Hypothalamus (tissue), 51 donors: Measurements from ENCODE around the gene PPARA.
"Not testable (repeated sequence)": the region's sequence is repeated elsewhere in the genome, so short reads cannot be mapped to it uniquely, and the experiment has no call there.

Source experiments
- DNase-seq, 51 donors: peaks; one replicate each; lab custom pipeline; 2025; lab: John Stamatoyannopoulos, UW

PPARA gene

DNA sequence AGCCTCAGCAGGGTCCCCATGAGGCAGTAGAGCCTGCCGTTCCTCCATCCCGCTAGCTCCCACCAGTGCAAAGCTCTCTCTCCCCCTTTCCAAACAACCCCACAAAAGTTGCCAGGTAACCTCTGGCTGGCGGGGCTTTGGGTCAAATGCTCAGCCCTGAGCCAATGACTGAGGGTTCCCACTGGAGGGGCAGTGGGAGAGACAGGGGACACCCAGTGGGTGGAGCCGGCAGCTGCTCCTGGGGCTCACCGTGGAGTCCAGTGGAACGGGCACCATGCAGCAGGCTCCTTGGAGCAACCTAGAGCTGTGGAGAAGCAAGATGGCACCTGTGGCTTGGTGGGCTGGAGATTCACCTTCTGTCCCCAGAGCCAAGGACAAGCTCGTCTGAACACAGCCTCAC, 25.0 kb upstream of the PPARA start:
- DNase-seq: no peak

DNA sequence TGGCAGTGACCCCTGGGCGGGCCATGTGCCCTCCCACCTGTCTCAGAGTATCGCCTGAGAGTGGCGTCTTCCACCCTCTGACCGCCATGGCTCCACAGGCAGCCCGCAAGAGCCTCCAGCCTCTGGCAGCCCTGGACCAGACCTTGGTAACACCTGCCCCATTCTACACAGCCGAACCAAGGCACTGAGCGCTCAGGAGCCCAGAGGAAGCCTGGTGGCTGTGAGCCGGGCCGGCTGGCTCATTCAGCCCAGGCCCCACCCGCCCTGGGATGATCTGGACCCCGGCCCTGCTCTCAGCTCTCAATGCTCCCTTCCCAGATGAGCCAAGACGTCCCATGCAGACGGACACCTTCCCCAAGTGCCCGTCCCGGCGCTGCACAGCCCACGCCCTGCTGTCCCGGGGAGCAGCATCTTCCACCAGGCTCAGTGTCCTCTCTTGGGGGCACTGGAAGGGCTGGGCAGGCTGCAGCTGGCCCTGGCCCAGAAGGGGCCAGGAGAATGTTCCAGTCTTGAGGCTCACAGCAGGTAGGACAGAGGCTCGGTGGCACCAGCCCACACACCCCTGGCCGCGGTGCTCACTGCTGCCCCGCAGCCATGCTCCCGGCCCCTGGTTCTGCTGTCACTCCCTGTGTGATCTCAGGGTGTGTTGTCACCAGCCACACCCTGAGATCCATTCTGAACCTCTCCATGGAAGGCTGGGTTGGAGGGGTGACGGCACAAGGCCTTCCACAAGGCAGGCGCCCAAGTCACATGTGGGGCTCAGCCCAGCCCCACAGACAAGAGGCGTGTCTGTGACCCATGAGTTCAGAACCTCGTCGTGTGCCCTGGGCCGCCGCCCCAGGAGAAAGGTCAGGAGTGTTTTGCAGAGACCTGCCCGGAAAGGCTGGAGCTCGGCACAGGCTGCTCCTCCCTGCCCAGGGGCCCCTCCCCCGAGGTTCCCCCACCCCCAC, 24.2 kb upstream of the PPARA start:
- no peak for DNase-seq

DNA sequence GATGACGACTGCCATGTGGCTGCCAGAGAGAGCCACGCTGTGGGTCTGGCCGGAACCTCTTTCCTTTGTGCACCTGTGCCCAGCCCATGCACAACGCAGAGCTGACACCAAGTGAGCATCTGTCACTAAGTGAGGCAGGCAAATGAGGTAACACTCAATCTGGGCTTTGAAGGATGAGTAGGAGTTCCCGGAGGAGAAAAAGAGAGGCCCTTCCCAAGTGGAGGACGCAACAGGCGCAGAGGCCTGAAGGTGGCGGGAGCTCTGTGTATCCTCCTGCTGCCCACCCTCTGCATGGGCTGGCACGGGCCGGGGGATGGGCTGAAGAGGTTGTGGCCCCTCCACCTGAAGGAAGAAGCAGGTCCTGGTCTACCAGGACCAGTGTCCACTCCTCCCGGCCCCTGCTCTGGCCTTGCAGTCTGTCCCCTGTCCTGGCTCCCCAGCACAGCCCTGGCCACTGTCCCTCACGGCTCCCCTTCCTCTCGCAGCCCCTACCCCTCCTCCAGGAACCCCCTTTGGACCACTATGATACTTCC, 23.4 kb upstream of the PPARA start:
- no peak for DNase-seq

DNA sequence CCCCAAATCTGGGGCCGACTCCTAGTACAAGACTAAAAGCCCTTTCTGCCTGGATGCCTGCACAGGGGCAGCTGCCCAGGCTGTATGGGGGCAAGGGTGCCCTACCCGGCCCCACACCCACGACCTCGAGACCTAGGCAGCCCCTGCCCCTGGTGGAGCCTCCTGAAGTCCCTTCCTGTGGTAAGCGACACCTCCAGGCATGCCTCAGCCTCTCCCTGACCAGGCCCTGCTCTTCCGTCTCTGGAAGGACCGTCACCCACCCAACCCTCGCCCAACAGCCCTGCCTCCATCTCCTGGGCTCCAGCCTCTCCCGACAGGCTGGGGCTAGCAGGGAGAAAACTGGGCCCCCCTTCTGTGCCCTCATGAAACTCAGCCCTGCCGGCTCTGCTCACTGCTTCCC, 22.8 kb upstream of the PPARA start:
- no peak for DNase-seq

DNA sequence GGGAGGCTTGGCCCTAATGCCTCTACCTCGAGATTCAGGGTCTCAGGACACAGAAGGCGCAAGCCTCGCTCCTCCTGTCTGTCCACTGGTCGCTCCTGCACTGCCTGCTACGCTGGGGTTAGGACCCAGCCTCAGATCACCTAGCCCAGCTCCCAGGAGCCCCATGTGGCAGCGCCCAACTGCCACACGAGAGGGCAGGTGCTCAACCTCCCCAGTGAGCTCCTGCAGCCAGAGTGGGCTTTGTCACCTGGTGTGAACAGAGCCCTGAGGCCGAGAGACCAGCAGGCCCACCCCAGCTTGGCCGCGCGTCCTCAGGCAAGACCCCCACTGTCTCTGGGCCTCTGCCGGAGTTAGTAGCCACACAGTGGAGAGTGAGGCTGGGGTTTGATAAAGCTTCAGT, 21.7 kb upstream of the PPARA start:
- DNase-seq: no peak

DNA sequence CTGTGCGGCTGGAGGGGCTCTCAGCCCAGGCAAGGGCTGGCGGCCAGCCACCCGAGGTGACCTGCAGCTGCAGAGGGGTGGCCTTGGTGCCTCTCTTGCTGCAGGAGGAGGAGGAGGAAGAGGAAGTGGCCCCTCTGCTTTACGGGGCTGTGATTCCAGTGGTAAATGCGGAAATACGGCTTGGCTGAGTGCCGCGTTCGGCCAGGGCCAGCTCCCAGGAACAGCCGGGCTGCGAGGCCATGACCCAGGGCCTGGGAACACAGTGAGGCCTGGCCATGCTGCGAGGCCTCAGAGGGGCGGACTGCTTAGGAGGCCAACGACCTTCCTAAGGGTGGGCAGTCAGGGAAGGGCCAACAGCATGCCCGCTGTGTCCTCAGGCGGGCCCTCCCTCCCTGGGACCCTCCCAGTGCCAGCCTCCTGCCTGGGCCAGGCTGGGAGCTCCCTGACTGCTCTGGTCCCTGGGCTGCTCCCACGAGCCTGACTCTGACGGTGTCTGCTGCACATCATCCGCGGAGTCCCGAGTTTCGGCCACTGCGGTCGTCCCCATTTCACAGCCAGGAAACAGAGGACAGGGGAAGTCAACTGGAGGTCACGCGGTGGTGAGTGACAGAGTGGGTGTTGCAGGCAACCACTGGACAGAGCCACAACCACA, 20.8 kb upstream of the PPARA start:
- peak in 7 of 51 donors; percentile 17 to 48 (median 29) for DNase-seq

DNA sequence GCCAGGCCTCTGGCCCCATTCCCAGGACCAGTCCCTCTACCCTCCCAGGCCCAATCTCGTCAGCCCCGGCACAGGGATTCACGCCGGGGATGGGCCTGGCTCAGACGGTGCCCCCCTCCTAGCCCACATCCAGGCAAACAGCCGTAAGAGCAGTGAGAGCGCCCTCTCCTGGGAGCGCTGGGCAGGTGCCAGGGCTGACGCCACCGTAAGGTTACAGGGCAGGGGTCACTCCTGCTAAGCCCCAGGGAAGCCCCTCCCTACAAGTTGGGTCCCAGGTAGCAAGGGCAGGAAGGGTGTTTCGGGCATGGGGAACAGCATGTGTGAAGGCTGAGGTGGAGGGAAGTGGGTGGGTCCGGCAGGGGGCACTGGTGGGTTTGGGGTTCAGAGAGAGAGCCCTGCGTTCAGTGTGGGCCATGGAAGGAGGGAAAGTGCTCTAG, 19.2 kb upstream of the PPARA start:
- DNase-seq: no peak

DNA sequence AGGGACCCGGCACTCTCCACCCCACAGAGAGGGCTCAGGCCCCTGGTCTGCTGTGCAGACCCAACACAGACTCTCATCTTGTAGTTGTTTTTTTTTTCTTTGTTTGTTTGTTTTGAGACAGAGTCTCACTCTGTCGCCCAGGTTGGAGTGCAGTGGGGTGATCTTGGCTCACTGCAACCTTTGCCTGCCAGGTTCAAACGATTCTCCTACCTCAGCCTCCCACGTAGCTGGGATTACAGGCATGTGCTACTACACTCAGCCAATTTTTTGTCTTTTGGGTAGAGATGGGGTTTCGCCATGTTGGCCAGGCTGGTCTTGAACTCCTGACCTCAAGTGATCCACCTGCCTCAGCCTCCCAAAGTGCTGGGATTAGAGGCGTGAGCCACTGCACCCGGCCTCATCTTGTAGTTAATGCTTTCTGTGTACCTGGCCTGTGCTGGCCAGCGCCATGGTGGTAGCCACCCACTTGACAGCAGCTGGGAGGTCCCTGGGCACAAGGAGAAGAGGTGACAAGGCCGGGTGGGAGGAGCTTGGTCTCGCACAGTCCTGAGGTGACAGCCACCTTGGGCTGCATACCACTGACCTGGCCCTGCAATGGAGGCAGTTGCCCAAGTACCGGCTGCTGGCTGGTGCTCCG, 18.0 kb upstream of the PPARA start:
- DNase-seq: not testable (repeated sequence)

DNA sequence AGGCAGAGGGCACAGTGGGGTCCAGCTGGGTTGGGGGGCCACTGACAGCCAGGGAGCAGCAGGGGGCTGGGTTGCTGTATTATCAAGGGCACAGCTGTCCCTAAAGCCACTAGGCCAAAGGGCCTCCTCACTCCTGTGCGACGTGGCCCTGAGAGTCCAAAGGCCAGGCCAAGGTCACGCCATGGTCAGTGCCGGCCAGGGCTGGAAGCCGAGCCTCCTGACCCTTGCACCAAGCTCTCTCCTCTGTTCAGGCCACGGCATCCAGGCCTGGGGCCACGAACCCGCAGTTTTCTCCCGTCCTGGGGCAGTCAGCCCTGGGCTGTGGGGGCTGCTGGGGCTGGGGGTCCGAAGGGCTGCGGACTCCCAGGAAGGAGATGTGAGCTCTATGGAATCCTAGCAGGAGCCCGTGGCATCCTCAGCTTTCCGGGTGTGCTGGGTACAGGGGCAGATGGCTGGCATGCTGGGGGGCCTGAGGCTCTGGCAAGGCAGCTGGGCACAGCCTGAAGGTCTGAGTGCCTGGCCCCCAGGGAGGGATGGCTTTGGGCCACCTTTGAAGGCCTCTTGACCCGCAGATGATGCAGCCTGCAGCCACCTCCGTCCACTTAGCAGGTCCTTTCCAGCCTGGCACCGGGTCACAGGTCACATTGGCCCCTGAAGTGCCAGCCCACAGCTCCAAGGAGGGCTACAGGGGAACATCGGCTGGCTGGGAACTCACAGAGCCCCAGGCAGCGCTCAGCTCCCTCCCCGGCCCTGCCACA, 17.3 kb upstream of the PPARA start:
- no peak for DNase-seq

DNA sequence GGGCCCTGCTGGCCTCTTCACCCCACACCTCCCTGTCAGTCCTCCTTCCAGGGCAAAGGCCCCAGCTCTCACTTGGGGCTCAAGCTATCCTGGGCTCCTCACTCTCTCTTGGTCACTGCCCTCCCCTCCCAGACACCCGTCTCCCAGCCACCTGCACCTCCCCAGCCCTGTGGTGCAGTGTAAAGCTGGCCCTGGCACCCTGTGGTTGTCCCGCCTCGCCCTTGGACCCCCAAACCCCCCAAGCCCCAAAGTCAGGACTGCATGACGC, 16.8 kb upstream of the PPARA start:
- DNase-seq: no peak

DNA sequence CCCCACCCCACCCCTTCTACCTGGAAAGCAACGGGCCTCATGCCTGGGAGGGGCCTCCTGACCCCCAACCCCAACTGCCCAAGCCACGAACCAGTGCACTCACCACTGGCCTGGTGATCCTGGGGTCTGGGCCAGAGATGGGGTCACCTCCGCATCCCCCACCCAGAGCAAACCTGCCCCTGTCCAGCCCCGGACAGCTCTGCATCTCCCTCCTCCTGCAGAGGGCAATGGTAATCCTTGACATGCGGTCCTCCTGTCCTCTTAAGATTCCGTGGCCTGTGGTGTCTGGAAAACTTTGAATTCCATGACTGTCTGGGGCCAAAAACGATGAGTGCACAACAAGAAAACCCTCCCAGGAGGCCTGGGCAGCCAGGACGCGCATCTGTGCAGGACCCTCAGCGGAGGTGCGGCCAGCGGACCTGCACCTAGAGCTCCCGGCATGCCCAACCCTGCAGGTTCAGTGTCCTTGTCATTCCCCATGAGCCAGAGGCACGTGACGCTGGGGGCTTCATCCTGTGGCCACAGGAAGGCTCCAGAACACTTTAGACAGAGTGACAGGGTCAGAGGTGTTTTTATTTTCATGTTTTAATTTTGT, 16.1 kb upstream of the PPARA start:
- no peak for DNase-seq

DNA sequence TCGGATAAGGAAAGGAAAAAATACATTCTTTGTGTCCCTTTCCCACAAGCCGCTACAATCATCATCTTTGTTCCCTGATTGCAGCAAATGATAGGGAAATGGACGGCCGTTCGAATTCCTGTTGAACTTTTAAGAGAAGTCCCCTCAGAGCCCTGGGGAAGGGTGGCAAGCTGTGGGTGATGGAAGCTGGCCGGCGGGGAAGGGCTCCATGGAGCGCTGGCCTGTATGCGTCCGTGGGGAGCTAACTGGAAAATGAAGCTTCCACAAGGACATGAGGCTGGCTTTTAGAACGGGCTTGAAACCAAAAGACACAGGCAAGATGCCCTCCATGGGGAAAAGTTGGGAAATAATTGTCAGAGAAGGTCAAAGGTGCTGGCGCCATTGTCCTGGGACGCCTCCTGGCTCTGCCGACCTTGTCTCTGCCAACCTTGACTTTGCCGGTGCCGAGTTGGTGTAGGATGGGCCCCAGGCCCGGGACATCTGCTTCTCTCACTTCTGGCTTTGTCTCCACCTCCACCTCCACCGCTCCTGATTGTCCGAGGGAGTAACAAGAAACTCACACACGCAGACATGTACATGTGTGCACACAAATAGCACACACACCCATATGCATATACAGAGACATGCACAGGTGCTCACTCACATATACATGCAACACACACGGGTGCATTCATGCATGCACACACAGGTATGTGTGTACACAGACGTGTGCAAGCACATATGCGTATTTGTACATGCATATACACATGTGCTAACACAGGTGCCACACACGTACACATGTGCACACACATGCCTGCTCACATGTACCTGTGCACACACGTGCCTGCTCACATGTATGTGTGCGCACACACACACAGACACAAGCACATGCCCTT, 14.5 kb upstream of the PPARA start:
- DNase-seq: no peak

DNA sequence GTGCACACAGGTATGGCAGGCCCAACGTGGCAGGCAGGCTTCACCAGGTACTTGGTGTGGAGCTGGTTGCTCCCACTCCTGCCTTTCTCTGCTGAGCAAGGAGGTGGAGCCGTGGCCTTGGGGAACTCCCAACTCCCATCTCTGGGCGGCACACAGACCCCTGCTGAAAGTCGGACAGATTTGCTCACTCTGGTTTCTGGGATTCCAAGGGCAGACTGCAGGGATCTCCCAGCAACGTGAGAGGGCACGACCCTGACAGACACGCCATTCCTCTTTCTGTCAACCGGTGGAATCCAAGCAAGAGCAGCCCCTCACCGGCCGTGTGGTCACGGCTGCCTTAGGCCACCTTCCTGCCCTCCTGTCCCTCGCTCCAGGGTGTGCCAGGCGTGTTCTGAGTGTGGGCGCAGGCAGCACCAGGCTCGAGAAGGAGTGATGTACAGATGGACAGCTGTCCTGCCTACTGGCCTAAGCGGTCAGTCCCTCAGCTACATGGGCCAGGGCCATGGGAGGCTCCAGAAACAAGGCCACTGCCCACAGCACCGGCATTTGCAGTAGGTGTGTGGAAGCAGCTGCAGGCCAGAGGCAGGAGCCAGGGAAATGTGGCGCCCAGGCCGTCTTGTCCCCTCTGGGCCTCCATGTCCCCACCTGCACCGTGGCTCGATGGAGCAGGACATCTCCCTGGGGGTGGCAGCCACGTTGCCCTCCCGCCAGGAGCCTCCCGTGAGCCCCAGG, 13.7 kb upstream of the PPARA start:
- no peak for DNase-seq

DNA sequence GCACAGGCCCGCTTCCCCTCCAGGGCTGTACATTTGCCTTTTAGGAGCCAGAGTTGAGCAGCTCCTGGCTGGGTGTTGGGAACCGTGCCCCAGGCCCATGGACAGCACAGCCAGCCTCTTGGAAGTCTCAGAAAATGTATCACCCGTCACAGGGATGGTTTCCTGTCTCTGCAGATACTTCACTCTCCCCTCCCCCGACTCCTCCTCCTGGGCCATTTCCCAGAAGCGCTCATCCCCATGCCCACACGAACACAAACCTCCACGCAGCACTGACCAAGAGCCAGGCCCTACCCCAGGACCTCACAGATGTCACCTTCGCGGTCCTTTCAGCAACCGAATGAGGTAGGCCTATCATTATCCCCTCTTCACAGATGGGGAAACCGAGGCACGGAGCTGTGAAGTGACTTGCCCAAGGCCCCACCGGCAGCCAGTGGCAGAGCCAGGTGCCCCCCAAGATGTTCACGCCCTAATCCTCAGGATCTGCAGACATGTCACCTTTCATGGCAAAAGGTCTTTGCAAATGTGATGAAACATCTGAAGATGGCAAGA, 13.0 kb upstream of the PPARA start:
- DNase-seq: no peak

DNA sequence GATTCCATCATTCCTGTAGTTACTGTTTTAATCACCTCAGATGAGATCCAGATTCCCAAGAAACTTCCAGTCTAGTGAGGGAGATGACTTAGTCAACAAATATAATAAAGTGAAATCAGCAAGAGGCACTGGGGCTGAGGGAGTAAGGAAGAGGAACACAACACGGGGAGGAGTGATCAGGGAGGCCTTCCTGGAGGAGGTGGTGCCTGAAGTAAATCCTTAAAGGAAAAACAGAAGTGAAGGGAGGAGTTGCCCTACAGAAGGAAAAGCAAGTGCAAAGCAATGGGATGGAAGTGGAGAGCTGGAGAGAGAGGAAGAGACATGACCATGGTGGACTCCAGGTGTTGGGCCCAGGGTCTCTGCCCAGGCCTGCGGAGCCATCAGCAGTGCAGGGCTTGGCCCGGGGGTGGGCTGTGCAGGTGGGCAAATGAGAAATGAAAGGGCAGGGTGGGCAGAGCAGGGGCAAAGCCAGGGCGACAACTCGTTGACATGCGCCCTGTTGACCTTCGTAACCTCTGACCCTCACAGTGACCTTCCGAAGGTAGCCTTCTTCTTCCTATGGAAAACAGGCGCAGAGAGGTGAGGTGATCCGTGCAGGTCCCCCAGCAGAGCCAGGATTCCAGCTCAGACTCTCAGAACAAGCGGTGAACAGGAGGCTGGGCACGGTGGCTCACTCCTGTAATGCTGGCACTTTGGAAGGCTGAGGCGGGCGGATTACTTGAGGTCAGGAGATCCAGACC, 12.1 kb upstream of the PPARA start:
- DNase-seq: no peak

DNA sequence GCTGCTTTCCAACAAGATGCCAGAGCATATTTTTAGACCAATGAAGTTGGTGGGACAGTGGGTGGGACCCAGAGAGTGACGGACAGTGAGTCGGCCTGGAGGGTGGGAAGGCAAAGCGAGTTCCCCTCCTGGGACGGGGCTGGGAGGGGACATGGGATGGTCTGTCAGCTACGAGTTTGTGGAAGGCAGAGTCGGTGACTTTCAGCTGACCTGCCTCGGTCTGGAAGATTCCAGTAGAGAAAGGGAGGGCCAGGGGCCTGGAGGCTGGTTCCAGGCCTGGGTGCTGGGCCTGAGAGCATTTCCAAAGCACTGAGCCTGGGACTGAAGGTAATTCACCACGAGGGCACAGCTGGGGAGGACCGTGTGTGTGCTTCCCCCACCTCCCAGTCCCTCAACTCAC, 10.9 kb upstream of the PPARA start:
- not testable (repeated sequence) for DNase-seq

DNA sequence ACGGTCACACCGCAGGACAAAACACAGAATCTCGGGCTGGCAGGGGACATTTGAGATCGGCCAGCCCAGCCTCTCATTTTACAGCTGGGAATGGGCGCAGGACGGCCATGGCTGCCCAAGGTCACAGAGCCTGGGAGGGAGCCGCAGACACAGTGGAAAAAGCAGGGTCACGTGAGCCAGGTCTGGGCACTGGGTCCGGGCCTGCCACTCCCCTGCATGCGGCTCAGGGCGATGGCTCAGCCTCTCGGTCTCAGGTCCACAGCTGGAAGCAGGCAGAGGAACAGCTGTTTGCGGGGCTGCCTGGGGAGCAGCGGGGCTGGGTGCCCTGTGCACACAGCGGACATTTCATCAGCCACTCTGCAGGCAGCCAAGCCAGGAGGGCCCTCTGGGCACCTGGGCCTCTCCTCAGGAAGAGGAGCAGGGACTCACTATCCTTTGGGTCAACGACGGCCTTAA, 10.4 kb upstream of the PPARA start:
- DNase-seq: no peak
